GM12801 (cell line): ENCODE results near the gene KLC4.

Experiments
- CTCF ChIP-seq: IDR thresholded peaks from one replicate; pipeline ENCODE4 v1.5.1; 2011; ENCODE audit warnings: control low read depth; ENCODE audit not compliant: insufficient read length; ENCODE audit errors: extremely low read depth

Gene KLC4

GRCh38 chr6:43120101-43120763 is 60.8 kb downstream of the KLC4 start:
- no peak for TF ChIP-seq CTCF

- TF ChIP-seq CTCF = no peak
These were observed 61.8 kb downstream of the KLC4 start for GRCh38 chr6:43120944-43121913.

GRCh38 chr6:43122146-43122545 is 62.7 kb downstream of the KLC4 start:
- TF ChIP-seq CTCF = no peak

- TF ChIP-seq CTCF = no peak
These were observed 64.3 kb downstream of the KLC4 start for GRCh38 chr6:43123461-43124314.

- TF ChIP-seq CTCF = no peak
These were observed 65.0 kb downstream of the KLC4 start for GRCh38 chr6:43124481-43124880.
